Osteocyte (in vitro differentiated cells): ENCODE data around the gene ATXN7L3. TPM values are rescaled to one million over a fixed set of nuclear protein-coding genes. Genes with fewer than 3 reads are reported as not detected.

Experiments used
- DNase-seq: peaks from one replicate; pipeline ENCODE4 v3.0.0; 2021; ENCODE audit warnings: mixed read lengths; ENCODE audit not compliant: unreplicated experiment; ENCODE audit errors: extremely low spot score
- H3K27ac Mint-ChIP-seq: one replicate; pipeline ENCODE4 v1.8.0; 2021; ENCODE audit warnings: mild to moderate bottlenecking, mixed read lengths; ENCODE audit not compliant: unreplicated experiment
- H3K27me3 Mint-ChIP-seq: one replicate; pipeline ENCODE4 v1.8.0; 2021; ENCODE audit warnings: mixed read lengths; ENCODE audit not compliant: unreplicated experiment
- H3K36me3 Mint-ChIP-seq: one replicate; pipeline ENCODE4 v1.8.0; 2021; ENCODE audit warnings: mixed read lengths; ENCODE audit not compliant: unreplicated experiment
- H3K4me1 Mint-ChIP-seq: one replicate; pipeline ENCODE4 v1.8.0; 2021; ENCODE audit warnings: mixed read lengths; ENCODE audit not compliant: unreplicated experiment
- H3K4me3 Mint-ChIP-seq: one replicate; pipeline ENCODE4 v1.8.0; 2021; ENCODE audit warnings: mild to moderate bottlenecking, moderate library complexity, mixed read lengths; ENCODE audit not compliant: unreplicated experiment
- H3K9me3 Mint-ChIP-seq: one replicate; pipeline ENCODE4 v1.8.0; 2021; ENCODE audit warnings: mixed read lengths; ENCODE audit not compliant: unreplicated experiment
- CTCF ChIP-seq: fragments of 200-600 bp; sonication (generic); IDR thresholded peaks from 2 replicates; pipeline ENCODE4 v1.5.0; 2021; ENCODE audit warnings: antibody characterized with exemption, mild to moderate bottlenecking, moderate library complexity
- total RNA-seq: library from RNA; stranded (reverse); gene quantifications from 2 replicates; pipeline ENCODE4 v1.2.1, GENCODE V29; 2021

Gene ATXN7L3
- total RNA-seq, 1 donor from 2014 or later = 89.0 TPM

- Mint-ChIP-seq H3K4me3 (peak overlapping the region; percentile 68), H3K36me3 (peaks cover 28% of the 10 kb centered on the region), H3K4me1 (peaks cover 26% of the 10 kb centered on the region), H3K9me3 (no peaks in the 10 kb centered on the region), H3K27me3 (no peaks in the 10 kb centered on the region), H3K27ac (peak overlapping the region; percentile 55)
- no peak for TF ChIP-seq CTCF
- DNase-seq = no peak
Observed at GRCh38 chr17:44217738-44218343, 18.2 kb upstream of the ATXN7L3 start.

GRCh38 chr17:44216694-44217093, 17.0 kb upstream of the ATXN7L3 start:
- peak overlapping the region; percentile 10 for H3K27ac Mint-ChIP-seq
- H3K4me1 Mint-ChIP-seq = peaks cover 16% of the 10 kb centered on the region
- DNase-seq = no peak
- H3K27me3 Mint-ChIP-seq = no peaks in the 10 kb centered on the region
- H3K4me3 Mint-ChIP-seq = peak overlapping the region; percentile 35
- peaks cover 28% of the 10 kb centered on the region for H3K36me3 Mint-ChIP-seq
- no peak for TF ChIP-seq CTCF
- H3K9me3 Mint-ChIP-seq = no peaks in the 10 kb centered on the region

GRCh38 chr17:44216173-44216572, 16.5 kb upstream of the ATXN7L3 start:
- no peak overlapping the region for H3K4me3 Mint-ChIP-seq
- no peak overlapping the region for H3K27ac Mint-ChIP-seq
- no peak for TF ChIP-seq CTCF
- H3K9me3 Mint-ChIP-seq = no peaks in the 10 kb centered on the region
- no peak for DNase-seq
- peaks cover 31% of the 10 kb centered on the region for H3K36me3 Mint-ChIP-seq
- peaks cover 15% of the 10 kb centered on the region for H3K4me1 Mint-ChIP-seq
- H3K27me3 Mint-ChIP-seq = no peaks in the 10 kb centered on the region

- peaks cover 33% of the 10 kb centered on the region for H3K36me3 Mint-ChIP-seq
- H3K4me1 Mint-ChIP-seq = peaks cover 15% of the 10 kb centered on the region
- no peaks in the 10 kb centered on the region for H3K9me3 Mint-ChIP-seq
- no peak overlapping the region for H3K4me3 Mint-ChIP-seq
- no peak for DNase-seq
- H3K27ac Mint-ChIP-seq = no peak overlapping the region
- no peak for TF ChIP-seq CTCF
- H3K27me3 Mint-ChIP-seq = no peaks in the 10 kb centered on the region
Observed at GRCh38 chr17:44214896-44215295, 15.2 kb upstream of the ATXN7L3 start.

GRCh38 chr17:44214230-44214494, 14.5 kb upstream of the ATXN7L3 start:
- Mint-ChIP-seq H3K27ac (no peak overlapping the region), H3K4me3 (no peak overlapping the region), H3K9me3 (no peaks in the 10 kb centered on the region), H3K4me1 (peaks cover 15% of the 10 kb centered on the region), H3K27me3 (no peaks in the 10 kb centered on the region), H3K36me3 (peaks cover 33% of the 10 kb centered on the region)
- no peak for DNase-seq
- no peak for TF ChIP-seq CTCF
